ENCODE results near the gene IGSF23.
"Not testable (repeated sequence)": the region's sequence is repeated elsewhere in the genome, so short reads cannot be mapped to it uniquely, and the experiment has no call there.

IGSF23 gene

GRCh38 chr19:44680536-44680935, 67.2 kb downstream of the IGSF23 start:
- no peak for DNase-seq (ENCODE audit: low spot score in 2 of 2)
- no peaks in the 10 kb centered on the region for H3K36me3 ChIP-seq (replicated peaks)
- H3K9me3 ChIP-seq, result no peaks in the 10 kb centered on the region
- no peaks in the 10 kb centered on the region for H3K27me3 ChIP-seq (ENCODE audit: low read depth)
- in situ Hi-C loops (cut with MboI; ENCODE audit: low sequenced_read_pairs), result no loop called here
- peaks cover 21% of the 10 kb centered on the region for H3K4me1 ChIP-seq
- H3K4me3 ChIP-seq, result no peak overlapping the region

GRCh38 chr19:44681992-44682790, 68.8 kb downstream of the IGSF23 start:
- no peaks in the 10 kb centered on the region for H3K9me3 ChIP-seq
- in situ Hi-C loops (cut with MboI; ENCODE audit: low sequenced_read_pairs), result no loop called here
- H3K27me3 ChIP-seq (ENCODE audit: low read depth), result no peaks in the 10 kb centered on the region
- DNase-seq (ENCODE audit: low spot score in 2 of 2), result no peak
- H3K36me3 ChIP-seq (replicated peaks), result no peaks in the 10 kb centered on the region
- no peak overlapping the region for H3K4me3 ChIP-seq
- peaks cover 17% of the 10 kb centered on the region for H3K4me1 ChIP-seq

- no peaks in the 10 kb centered on the region for H3K27me3 ChIP-seq (ENCODE audit: low read depth)
- DNase-seq (ENCODE audit: low spot score in 2 of 2), result no peak
- no peaks in the 10 kb centered on the region for H3K36me3 ChIP-seq (replicated peaks)
- peaks cover 12% of the 10 kb centered on the region for H3K4me1 ChIP-seq
- in situ Hi-C loops (cut with MboI; ENCODE audit: low sequenced_read_pairs), result no loop called here
- H3K4me3 ChIP-seq, result no peak overlapping the region
- no peaks in the 10 kb centered on the region for H3K9me3 ChIP-seq
Observed at GRCh38 chr19:44682807-44683206, 69.4 kb downstream of the IGSF23 start.

- Histone ChIP-seq H3K4me3 (no peak overlapping the region), H3K36me3 (replicated peaks) (no peaks in the 10 kb centered on the region), H3K27me3 (ENCODE audit: low read depth) (no peaks in the 10 kb centered on the region), H3K4me1 (peaks cover 12% of the 10 kb centered on the region), H3K9me3 (no peaks in the 10 kb centered on the region)
- in situ Hi-C loops (cut with MboI; ENCODE audit: low sequenced_read_pairs), result no loop called here
- no peak for DNase-seq (ENCODE audit: low spot score in 2 of 2)
Observed at GRCh38 chr19:44683434-44684210, 70.3 kb downstream of the IGSF23 start.

GRCh38 chr19:44684396-44684795, 71.0 kb downstream of the IGSF23 start:
- H3K36me3 ChIP-seq (replicated peaks); H3K4me3 ChIP-seq; in situ Hi-C loops (cut with MboI; ENCODE audit: low sequenced_read_pairs); H3K9me3 ChIP-seq; H3K27me3 ChIP-seq (ENCODE audit: low read depth); DNase-seq (ENCODE audit: low spot score in 2 of 2): not testable (repeated sequence)
- H3K4me1 ChIP-seq, result peaks cover 17% of the 10 kb centered on the region

GRCh38 chr19:44684892-44685863, 71.8 kb downstream of the IGSF23 start:
- Histone ChIP-seq H3K27me3 (ENCODE audit: low read depth) (no peaks in the 10 kb centered on the region), H3K9me3 (no peaks in the 10 kb centered on the region), H3K4me3 (no peak overlapping the region), H3K4me1 (peaks cover 18% of the 10 kb centered on the region), H3K36me3 (replicated peaks) (no peaks in the 10 kb centered on the region)
- in situ Hi-C loops (cut with MboI; ENCODE audit: low sequenced_read_pairs), result no loop called here
- DNase-seq (ENCODE audit: low spot score in 2 of 2), result peak; percentile 83 to 93

- Histone ChIP-seq H3K4me1 (peaks cover 18% of the 10 kb centered on the region), H3K4me3 (no peak overlapping the region), H3K9me3 (no peaks in the 10 kb centered on the region), H3K36me3 (replicated peaks) (no peaks in the 10 kb centered on the region), H3K27me3 (ENCODE audit: low read depth) (no peaks in the 10 kb centered on the region)
- DNase-seq (ENCODE audit: low spot score in 2 of 2), result no peak
- in situ Hi-C loops (cut with MboI; ENCODE audit: low sequenced_read_pairs), result no loop called here
Observed at GRCh38 chr19:44685877-44686276, 72.5 kb downstream of the IGSF23 start.
